HG03196 (cell line): ENCODE measurements around the gene KCNA10.

Experiments
- ATAC-seq: cut with Tn5 transposase; IDR thresholded peaks from one replicate; pipeline ENCODE4 v1.9.1; 2021; ENCODE audit not compliant: unreplicated experiment

KCNA10 gene

GRCh38 chr1:110519125-110519810 is at the start of gene KCNA10:
Gene KCNA10 (minus strand): TSS chr1:110519175. CDS start chr1:110518787, 388 bp downstream.
- no peak for ATAC-seq

GRCh38 chr1:110566836-110567235 is 47.9 kb upstream of the KCNA10 start:
- ATAC-seq = no peak

- ATAC-seq = no peak
These were observed 46.6 kb upstream of the KCNA10 start for GRCh38 chr1:110565565-110565964.

GRCh38 chr1:110563089-110563488 is 44.1 kb upstream of the KCNA10 start:
- ATAC-seq = no peak

- no peak for ATAC-seq
These were observed 42.6 kb upstream of the KCNA10 start for GRCh38 chr1:110561596-110561995.

- no peak for ATAC-seq
These were observed 40.2 kb upstream of the KCNA10 start for GRCh38 chr1:110559157-110559556.

- no peak for ATAC-seq
These were observed 38.5 kb upstream of the KCNA10 start for GRCh38 chr1:110557481-110557880.

- ATAC-seq = no peak
These were observed 37.5 kb upstream of the KCNA10 start for GRCh38 chr1:110556471-110556807.

GRCh38 chr1:110555807-110556470 is 37.0 kb upstream of the KCNA10 start:
- ATAC-seq = no peak

GRCh38 chr1:110554871-110555801 is 36.2 kb upstream of the KCNA10 start:
- no peak for ATAC-seq

- ATAC-seq = no peak
These were observed 32.4 kb upstream of the KCNA10 start for GRCh38 chr1:110551278-110551809.

GRCh38 chr1:110549831-110550230 is 30.9 kb upstream of the KCNA10 start:
- ATAC-seq = no peak

- no peak for ATAC-seq
These were observed 29.4 kb upstream of the KCNA10 start for GRCh38 chr1:110548381-110548780.

- no peak for ATAC-seq
These were observed 28.0 kb upstream of the KCNA10 start for GRCh38 chr1:110547017-110547416.

- ATAC-seq = no peak
These were observed 26.5 kb upstream of the KCNA10 start for GRCh38 chr1:110545492-110545891.

- no peak for ATAC-seq
These were observed 25.8 kb upstream of the KCNA10 start for GRCh38 chr1:110544753-110545152.

GRCh38 chr1:110542725-110543124 is 23.8 kb upstream of the KCNA10 start:
- no peak for ATAC-seq

- no peak for ATAC-seq
These were observed 23.0 kb upstream of the KCNA10 start for GRCh38 chr1:110541906-110542395.

GRCh38 chr1:110540891-110541685 is 22.1 kb upstream of the KCNA10 start:
- no peak for ATAC-seq

GRCh38 chr1:110538921-110539320 is 19.9 kb upstream of the KCNA10 start:
- ATAC-seq = no peak
